ENCODE results near the gene ADAMTSL1. TPM values are rescaled to one million over a fixed set of nuclear protein-coding genes. Genes with fewer than 3 reads are reported as not detected.

The ADAMTSL1 gene
- total RNA-seq, 2 experiments from 2014 or later = not detected

DNA sequence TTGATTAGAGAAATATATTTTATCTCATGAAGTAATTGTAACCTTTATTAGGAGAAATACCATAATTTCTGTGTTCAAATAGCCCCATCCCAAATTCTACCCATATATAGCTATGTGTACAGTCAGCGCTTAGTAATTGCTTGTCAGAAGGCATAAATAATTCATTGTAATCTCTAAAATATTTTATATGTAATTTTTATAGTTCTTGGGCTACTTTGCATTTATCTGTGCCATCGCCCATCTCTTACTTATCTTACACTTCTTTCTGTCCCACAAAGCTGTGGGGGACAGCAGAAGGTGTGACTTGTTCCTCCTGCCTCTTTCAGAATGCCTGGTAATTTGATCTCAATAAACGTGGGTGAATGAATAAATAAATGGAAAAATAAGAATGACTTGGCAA is 5.5 kb downstream of the ADAMTSL1 start:
- no peaks in the 10 kb centered on the region for H3K4me1 Mint-ChIP-seq (ENCODE audit: low read depth)

DNA sequence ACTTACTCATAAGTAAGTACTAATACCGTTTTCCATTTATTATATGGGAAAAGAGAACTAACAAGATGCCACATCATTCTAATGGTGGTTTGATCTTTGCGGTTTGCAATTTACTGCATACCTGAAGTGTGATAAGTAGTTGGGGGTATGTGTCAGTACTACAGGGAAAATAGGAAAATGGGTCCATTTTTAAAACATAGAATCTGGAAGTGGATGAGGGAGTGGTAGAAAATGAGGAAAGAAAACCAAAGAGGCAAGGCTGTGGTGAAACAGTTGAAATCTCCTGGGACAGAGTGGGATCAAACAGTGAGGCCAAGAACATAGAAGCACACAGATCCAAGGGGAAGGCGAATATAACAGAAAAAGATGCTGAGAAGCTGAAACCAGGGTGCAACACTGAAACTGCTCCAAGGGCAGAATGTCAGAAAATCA is 6.7 kb downstream of the ADAMTSL1 start:
- Mint-ChIP-seq H3K27me3 (peaks cover 5% of the 10 kb centered on the region), H3K36me3 (ENCODE audit: low read depth) (no peaks in the 10 kb centered on the region), H3K4me1 (ENCODE audit: low read depth) (no peaks in the 10 kb centered on the region), H3K9me3 (no peaks in the 10 kb centered on the region), H3K27ac (no peak overlapping the region), H3K4me3 (no peak overlapping the region)
- no peak for DNase-seq
- ChIA-PET POLR2A (no interaction called here), CTCF (no interaction called here)
- TF ChIP-seq, protein P1, sequence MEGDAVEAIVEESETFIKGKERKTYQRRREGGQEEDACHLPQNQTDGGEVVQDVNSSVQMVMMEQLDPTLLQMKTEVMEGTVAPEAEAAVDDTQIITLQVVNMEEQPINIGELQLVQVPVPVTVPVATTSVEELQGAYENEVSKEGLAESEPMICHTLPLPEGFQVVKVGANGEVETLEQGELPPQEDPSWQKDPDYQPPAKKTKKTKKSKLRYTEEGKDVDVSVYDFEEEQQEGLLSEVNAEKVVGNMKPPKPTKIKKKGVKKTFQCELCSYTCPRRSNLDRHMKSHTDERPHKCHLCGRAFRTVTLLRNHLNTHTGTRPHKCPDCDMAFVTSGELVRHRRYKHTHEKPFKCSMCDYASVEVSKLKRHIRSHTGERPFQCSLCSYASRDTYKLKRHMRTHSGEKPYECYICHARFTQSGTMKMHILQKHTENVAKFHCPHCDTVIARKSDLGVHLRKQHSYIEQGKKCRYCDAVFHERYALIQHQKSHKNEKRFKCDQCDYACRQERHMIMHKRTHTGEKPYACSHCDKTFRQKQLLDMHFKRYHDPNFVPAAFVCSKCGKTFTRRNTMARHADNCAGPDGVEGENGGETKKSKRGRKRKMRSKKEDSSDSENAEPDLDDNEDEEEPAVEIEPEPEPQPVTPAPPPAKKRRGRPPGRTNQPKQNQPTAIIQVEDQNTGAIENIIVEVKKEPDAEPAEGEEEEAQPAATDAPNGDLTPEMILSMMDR (IDR thresholded peaks at IDR 0.05) = no peak
- intact Hi-C loops (cut with micrococcal nuclease) = no loop called here
- no peak for ATAC-seq

More for the DNA sequence above, 5.5 kb downstream of the ADAMTSL1 start:
- intact Hi-C loops (cut with micrococcal nuclease) = no loop called here
- Mint-ChIP-seq H3K36me3 (ENCODE audit: low read depth) (no peaks in the 10 kb centered on the region), H3K27me3 (peaks cover 8% of the 10 kb centered on the region), H3K4me3 (no peak overlapping the region), H3K27ac (no peak overlapping the region), H3K9me3 (no peaks in the 10 kb centered on the region)
- CTCF ChIA-PET = no interaction called here
- ATAC-seq (no peak), DNase-seq (no peak)
- TF ChIP-seq, protein P1 (IDR thresholded peaks at IDR 0.05) = no peak
- POLR2A ChIA-PET = no interaction called here

DNA sequence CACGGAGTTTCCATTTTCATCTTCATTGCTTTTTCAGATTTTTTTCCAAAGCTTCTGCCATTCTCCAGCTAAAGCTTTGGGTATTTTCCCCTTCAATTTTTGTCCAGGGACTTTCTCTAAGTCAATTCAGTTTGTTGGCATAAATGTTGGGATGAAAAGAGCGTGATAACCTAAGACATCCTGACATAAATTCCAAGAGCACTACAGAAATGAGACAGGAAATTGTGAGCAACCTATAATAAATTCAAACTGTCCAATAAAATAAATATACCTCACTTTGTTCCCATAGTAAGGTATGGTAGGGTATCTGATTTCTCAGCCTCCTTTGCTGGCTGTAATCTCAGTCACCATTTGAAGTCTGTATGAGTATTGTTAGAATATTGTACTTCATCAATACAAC is 8.4 kb downstream of the ADAMTSL1 start:
- no peak overlapping the region for H3K27ac Mint-ChIP-seq
- TF ChIP-seq, protein P1 (IDR thresholded peaks at IDR 0.05) = no peak
- no peaks in the 10 kb centered on the region for H3K4me1 Mint-ChIP-seq (ENCODE audit: low read depth)
- no peak overlapping the region for H3K4me3 Mint-ChIP-seq
- DNase-seq (no peak), ATAC-seq (no peak)
- peaks cover 5% of the 10 kb centered on the region for H3K27me3 Mint-ChIP-seq
- no peaks in the 10 kb centered on the region for H3K36me3 Mint-ChIP-seq (ENCODE audit: low read depth)
- CTCF ChIA-PET = no interaction called here
- intact Hi-C loops (cut with micrococcal nuclease) = no loop called here
- no peaks in the 10 kb centered on the region for H3K9me3 Mint-ChIP-seq
- POLR2A ChIA-PET = no interaction called here

DNA sequence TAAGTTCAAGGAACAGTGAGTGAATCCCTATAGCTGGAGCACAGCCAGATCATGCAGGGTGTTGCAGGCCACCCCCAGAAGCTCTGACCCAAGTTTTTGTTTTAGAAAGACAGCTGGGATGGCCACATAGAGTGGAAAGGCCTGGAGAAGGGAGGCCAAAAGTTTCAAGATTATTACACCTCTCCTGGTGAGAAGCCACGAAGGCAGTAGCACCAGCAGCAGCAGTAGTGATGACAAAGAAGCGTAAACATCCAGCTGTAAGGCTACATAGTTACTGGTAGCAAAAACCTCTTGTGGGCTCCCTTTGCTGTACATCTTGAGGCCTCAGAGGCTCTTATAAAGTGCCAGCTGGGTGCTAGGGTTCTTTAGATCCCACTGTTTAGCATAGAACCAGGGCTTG is 11.8 kb downstream of the ADAMTSL1 start:
- Mint-ChIP-seq H3K9me3 (no peaks in the 10 kb centered on the region), H3K27ac (no peak overlapping the region), H3K4me3 (no peak overlapping the region), H3K27me3 (peaks cover 1% of the 10 kb centered on the region), H3K36me3 (ENCODE audit: low read depth) (no peaks in the 10 kb centered on the region), H3K4me1 (ENCODE audit: low read depth) (no peaks in the 10 kb centered on the region)
- intact Hi-C loops (cut with micrococcal nuclease) = no loop called here
- ChIA-PET CTCF (no interaction called here), POLR2A (interaction anchor here (0.6 kb wide), 1 partner anchor 158 kb away, joined by 3 read pairs; no protein-coding TSS in a partner anchor)
- TF ChIP-seq, protein P1 (IDR thresholded peaks at IDR 0.05) = no peak
- ATAC-seq (no peak), DNase-seq (no peak)

DNA sequence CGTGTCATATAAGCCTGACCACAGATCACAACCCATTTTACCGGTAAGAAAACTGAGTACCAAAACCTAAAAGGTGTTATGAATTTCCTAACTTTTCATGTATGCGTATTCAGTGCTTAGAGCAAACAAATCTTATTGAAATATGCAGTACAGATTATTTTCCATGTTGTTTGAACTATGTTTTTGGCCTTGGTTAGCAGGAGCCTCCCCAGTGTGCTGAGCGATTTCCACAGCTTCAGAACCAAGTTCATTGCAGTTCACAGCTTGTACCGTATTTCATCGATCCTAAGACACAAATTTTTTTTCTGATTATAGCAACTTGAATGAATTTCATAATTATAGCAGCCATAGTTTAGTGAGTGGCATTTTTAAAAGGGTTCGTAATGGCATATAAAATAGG is 13.7 kb downstream of the ADAMTSL1 start:
- intact Hi-C loops (cut with micrococcal nuclease) = no loop called here
- no peaks in the 10 kb centered on the region for H3K9me3 Mint-ChIP-seq
- CTCF ChIA-PET = no interaction called here

More for the DNA sequence above, 13.7 kb downstream of the ADAMTSL1 start:
- TF ChIP-seq, protein P1 (IDR thresholded peaks at IDR 0.05) = no peak
- DNase-seq = no peak
- Mint-ChIP-seq H3K27me3 (no peaks in the 10 kb centered on the region), H3K4me1 (ENCODE audit: low read depth) (no peaks in the 10 kb centered on the region), H3K36me3 (ENCODE audit: low read depth) (no peaks in the 10 kb centered on the region), H3K4me3 (no peak overlapping the region), H3K27ac (no peak overlapping the region)
- ATAC-seq = no peak
- POLR2A ChIA-PET = no interaction called here
